SJCRH30 (cell line): ENCODE data around the gene C14orf93. TPM values are rescaled to one million over a fixed set of nuclear protein-coding genes. Genes with fewer than 3 reads are reported as not detected.

Source experiments
- DNase-seq, 2 experiments: peaks; one replicate each; pipeline ENCODE4 v3.0.0-alpha.2; 2015 to 2020
- H3K27ac ChIP-seq: fragments of 250-450 bp; sonication (Bioruptor Pico); 2 replicates; pipeline ENCODE4 v1.5.1; 2020; ENCODE audit warnings: mild to moderate bottlenecking, moderate library complexity
- H3K27me3 ChIP-seq: fragments of 250-450 bp; sonication (Bioruptor Pico); 2 replicates; pipeline ENCODE4 v1.5.1; 2020; ENCODE audit warnings: mild to moderate bottlenecking, moderate library complexity
- H3K36me3 ChIP-seq: fragments of 250-450 bp; sonication (Bioruptor Pico); 2 replicates; pipeline ENCODE4 v1.5.1; 2020; ENCODE audit warnings: mild to moderate bottlenecking, moderate library complexity
- H3K4me1 ChIP-seq: fragments of 250-450 bp; sonication (Bioruptor Pico); 2 replicates; pipeline ENCODE4 v1.5.1; 2020; ENCODE audit warnings: mild to moderate bottlenecking, moderate library complexity
- H3K4me3 ChIP-seq: fragments of 250-450 bp; sonication (Bioruptor Pico); 2 replicates; pipeline ENCODE4 v1.5.1; 2020; ENCODE audit warnings: mild to moderate bottlenecking, moderate library complexity
- H3K9me3 ChIP-seq: fragments of 250-450 bp; sonication (Bioruptor Pico); replicated peaks from 2 replicates; pipeline ENCODE4 v1.5.1; 2020; ENCODE audit warnings: mild to moderate bottlenecking, moderate library complexity
- total RNA-seq: library from RNA; depleted of rRNA; stranded (reverse); fragments of >200 nt; shearing (Covaris generic); gene quantifications from 2 replicates; pipeline ENCODE4 v1.2.3, GENCODE V29; 2014

C14orf93 gene
- total RNA-seq, 1 experiment from 2014 or later = 13.5 TPM

- Histone ChIP-seq H3K27ac (peak overlapping the region; percentile 88), H3K4me3 (peak overlapping the region; percentile 91), H3K4me1 (peaks cover 31% of the 10 kb centered on the region), H3K9me3 (no peaks in the 10 kb centered on the region), H3K27me3 (no peaks in the 10 kb centered on the region), H3K36me3 (peaks cover 23% of the 10 kb centered on the region)
- peak; percentile 72 to 78 for DNase-seq
These were observed 29.3 kb downstream of the C14orf93 start for GRCh38 chr14:22980672-22981089.

- H3K4me1 ChIP-seq = peaks cover 31% of the 10 kb centered on the region
- H3K27me3 ChIP-seq = no peaks in the 10 kb centered on the region
- H3K27ac ChIP-seq = peak overlapping the region; percentile 88
- H3K4me3 ChIP-seq = peak overlapping the region; percentile 91
- peaks cover 29% of the 10 kb centered on the region for H3K36me3 ChIP-seq
- DNase-seq = peak; percentile 27 to 49
- no peaks in the 10 kb centered on the region for H3K9me3 ChIP-seq
These were observed 30.1 kb downstream of the C14orf93 start for GRCh38 chr14:22979748-22980392.

GRCh38 chr14:22978981-22979671, 30.8 kb downstream of the C14orf93 start:
- Histone ChIP-seq H3K4me1 (peaks cover 31% of the 10 kb centered on the region), H3K4me3 (peak overlapping the region; percentile 91), H3K36me3 (peaks cover 37% of the 10 kb centered on the region), H3K9me3 (no peaks in the 10 kb centered on the region), H3K27ac (peak overlapping the region; percentile 88), H3K27me3 (no peaks in the 10 kb centered on the region)
- DNase-seq = peak; percentile 88 to 91

GRCh38 chr14:22978487-22978837, 31.5 kb downstream of the C14orf93 start:
- peak overlapping the region; percentile 88 for H3K27ac ChIP-seq
- H3K27me3 ChIP-seq = no peaks in the 10 kb centered on the region
- no peaks in the 10 kb centered on the region for H3K9me3 ChIP-seq
- H3K4me3 ChIP-seq = peak overlapping the region; percentile 91
- DNase-seq = no peak
- H3K36me3 ChIP-seq = peaks cover 43% of the 10 kb centered on the region
- peaks cover 31% of the 10 kb centered on the region for H3K4me1 ChIP-seq

GRCh38 chr14:22977684-22978486, 32.1 kb downstream of the C14orf93 start:
- peaks cover 29% of the 10 kb centered on the region for H3K4me1 ChIP-seq
- H3K4me3 ChIP-seq = peak overlapping the region; percentile 91
- peak overlapping the region; percentile 88 for H3K27ac ChIP-seq
- H3K36me3 ChIP-seq = peaks cover 49% of the 10 kb centered on the region
- H3K27me3 ChIP-seq = no peaks in the 10 kb centered on the region
- no peaks in the 10 kb centered on the region for H3K9me3 ChIP-seq
- peak; percentile 96 for DNase-seq

GRCh38 chr14:22977434-22977683, 32.6 kb downstream of the C14orf93 start:
- Histone ChIP-seq H3K9me3 (no peaks in the 10 kb centered on the region), H3K4me1 (peaks cover 29% of the 10 kb centered on the region), H3K36me3 (peaks cover 55% of the 10 kb centered on the region), H3K4me3 (peak overlapping the region; percentile 34), H3K27ac (peak overlapping the region; percentile 88), H3K27me3 (no peaks in the 10 kb centered on the region)
- no peak for DNase-seq

GRCh38 chr14:22976620-22977433, 33.1 kb downstream of the C14orf93 start:
- H3K36me3 ChIP-seq = peaks cover 60% of the 10 kb centered on the region
- no peaks in the 10 kb centered on the region for H3K9me3 ChIP-seq
- peak overlapping the region; percentile 34 for H3K4me3 ChIP-seq
- no peaks in the 10 kb centered on the region for H3K27me3 ChIP-seq
- H3K4me1 ChIP-seq = peaks cover 29% of the 10 kb centered on the region
- peak in 1 of 2 experiments; percentile 47 for DNase-seq
- peak overlapping the region; percentile 88 for H3K27ac ChIP-seq

- no peak overlapping the region for H3K27ac ChIP-seq
These were observed 35.2 kb downstream of the C14orf93 start for GRCh38 chr14:22974530-22975313.

GRCh38 chr14:22973217-22974032, 36.5 kb downstream of the C14orf93 start:
- DNase-seq = peak; percentile 36 to 78
- peaks cover 21% of the 10 kb centered on the region for H3K4me1 ChIP-seq
- no peak overlapping the region for H3K4me3 ChIP-seq
- H3K27ac ChIP-seq = no peak overlapping the region
- H3K9me3 ChIP-seq = no peaks in the 10 kb centered on the region
- H3K36me3 ChIP-seq = peaks cover 66% of the 10 kb centered on the region
- H3K27me3 ChIP-seq = no peaks in the 10 kb centered on the region

More at GRCh38 chr14:22974530-22975313, 35.2 kb downstream of the C14orf93 start:
- no peak for DNase-seq
- Histone ChIP-seq H3K4me3 (no peak overlapping the region), H3K9me3 (no peaks in the 10 kb centered on the region), H3K27me3 (no peaks in the 10 kb centered on the region), H3K4me1 (peaks cover 29% of the 10 kb centered on the region), H3K36me3 (peaks cover 65% of the 10 kb centered on the region)

- Histone ChIP-seq H3K27me3 (no peaks in the 10 kb centered on the region), H3K27ac (no peak overlapping the region), H3K36me3 (peaks cover 66% of the 10 kb centered on the region), H3K4me3 (no peak overlapping the region), H3K9me3 (no peaks in the 10 kb centered on the region), H3K4me1 (peaks cover 14% of the 10 kb centered on the region)
- DNase-seq = no peak
These were observed 37.5 kb downstream of the C14orf93 start for GRCh38 chr14:22972313-22972930.

GRCh38 chr14:22971152-22971551, 38.8 kb downstream of the C14orf93 start:
- H3K27me3 ChIP-seq = no peaks in the 10 kb centered on the region
- peaks cover 54% of the 10 kb centered on the region for H3K36me3 ChIP-seq
- DNase-seq = no peak
- H3K4me1 ChIP-seq = peaks cover 1% of the 10 kb centered on the region; the same call in 1 of the 2 replicates
- no peak overlapping the region for H3K27ac ChIP-seq
- H3K9me3 ChIP-seq = no peaks in the 10 kb centered on the region
- H3K4me3 ChIP-seq = no peak overlapping the region

GRCh38 chr14:22966783-22967269, 43.1 kb downstream of the C14orf93 start:
- no peak for DNase-seq
- Histone ChIP-seq H3K4me1 (no peaks in the 10 kb centered on the region), H3K9me3 (no peaks in the 10 kb centered on the region), H3K27me3 (no peaks in the 10 kb centered on the region), H3K27ac (no peak overlapping the region), H3K4me3 (no peak overlapping the region), H3K36me3 (peaks cover 16% of the 10 kb centered on the region)
